SJCRH30 (cell line): ENCODE data around the gene GLG1. TPM values are rescaled to one million over a fixed set of nuclear protein-coding genes. Genes with fewer than 3 reads are reported as not detected.
"Not testable (repeated sequence)": the region's sequence is repeated elsewhere in the genome, so short reads cannot be mapped to it uniquely, and the experiment has no call there.

ENCODE experiments used
- DNase-seq, 2 experiments: peaks; one replicate each; pipeline ENCODE4 v3.0.0-alpha.2; 2015 to 2020
- H3K27ac ChIP-seq: fragments of 250-450 bp; sonication (Bioruptor Pico); 2 replicates; pipeline ENCODE4 v1.5.1; 2020; ENCODE audit warnings: mild to moderate bottlenecking, moderate library complexity
- H3K27me3 ChIP-seq: fragments of 250-450 bp; sonication (Bioruptor Pico); 2 replicates; pipeline ENCODE4 v1.5.1; 2020; ENCODE audit warnings: mild to moderate bottlenecking, moderate library complexity
- H3K36me3 ChIP-seq: fragments of 250-450 bp; sonication (Bioruptor Pico); 2 replicates; pipeline ENCODE4 v1.5.1; 2020; ENCODE audit warnings: mild to moderate bottlenecking, moderate library complexity
- H3K4me1 ChIP-seq: fragments of 250-450 bp; sonication (Bioruptor Pico); 2 replicates; pipeline ENCODE4 v1.5.1; 2020; ENCODE audit warnings: mild to moderate bottlenecking, moderate library complexity
- H3K4me3 ChIP-seq: fragments of 250-450 bp; sonication (Bioruptor Pico); 2 replicates; pipeline ENCODE4 v1.5.1; 2020; ENCODE audit warnings: mild to moderate bottlenecking, moderate library complexity
- H3K9me3 ChIP-seq: fragments of 250-450 bp; sonication (Bioruptor Pico); replicated peaks from 2 replicates; pipeline ENCODE4 v1.5.1; 2020; ENCODE audit warnings: mild to moderate bottlenecking, moderate library complexity
- total RNA-seq: library from RNA; depleted of rRNA; stranded (reverse); fragments of >200 nt; shearing (Covaris generic); gene quantifications from 2 replicates; pipeline ENCODE4 v1.2.3, GENCODE V29; 2014; rRNA removed

The GLG1 gene
- total RNA-seq, result 45.4 and 54.3 TPM in 2 replicates

DNA sequence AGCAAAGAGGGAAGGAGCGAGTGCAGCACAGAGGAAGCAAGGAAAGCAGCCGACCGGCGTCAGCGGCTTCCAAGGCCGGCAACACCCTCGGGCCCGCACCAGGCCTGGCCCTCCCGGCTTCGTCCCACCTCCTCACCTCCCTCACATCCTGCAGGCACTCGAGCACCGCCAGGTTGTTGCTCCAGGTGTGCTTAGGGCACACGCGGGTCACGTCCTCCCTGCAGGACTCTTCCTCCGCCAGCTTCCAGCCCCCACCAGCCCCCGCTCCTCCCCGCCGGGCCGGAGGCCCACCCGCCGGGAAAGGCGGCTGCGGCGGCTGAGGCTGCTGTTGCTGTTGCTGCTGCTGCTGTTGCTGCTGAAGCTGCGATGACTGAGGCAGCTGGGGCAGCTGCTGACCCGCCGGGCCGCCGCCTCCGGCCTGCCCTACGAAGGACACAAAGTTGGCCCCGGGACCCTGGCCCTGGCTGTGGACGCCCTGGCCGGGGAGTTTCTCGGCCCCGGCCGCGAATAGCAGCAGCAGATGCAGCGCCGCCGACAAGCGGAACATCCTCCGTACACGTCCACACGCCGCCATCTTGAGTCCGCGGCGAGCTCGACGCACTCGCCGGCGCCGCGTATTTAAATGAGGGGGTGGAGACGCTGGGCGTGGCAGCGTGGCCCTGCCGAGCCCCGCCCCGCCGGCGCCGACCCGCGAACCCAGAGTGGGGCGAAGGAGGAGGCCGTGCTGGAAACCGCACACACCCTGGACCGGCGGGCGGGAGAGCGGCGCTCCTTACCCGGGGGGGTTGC, at the start of gene GLG1:
TSS of gene GLG1 (minus strand) at position 594 of the 789 bp plus-strand sequence. CDS start at position 574, 20 bp downstream.
- H3K4me1 ChIP-seq, result peaks cover 3% of the 10 kb centered on the region; the same call in 1 of the 2 replicates
- peak within 1 kb of the TSS; percentile 92 for H3K4me3 ChIP-seq
- H3K36me3 ChIP-seq, result no peaks in the 10 kb centered on the region
- H3K27ac ChIP-seq, result peak within 1 kb of the TSS; percentile 83
- DNase-seq, result peak; percentile 81 to 85
- H3K9me3 ChIP-seq, result no peaks in the 10 kb centered on the region
- no peaks in the 10 kb centered on the region for H3K27me3 ChIP-seq

DNA sequence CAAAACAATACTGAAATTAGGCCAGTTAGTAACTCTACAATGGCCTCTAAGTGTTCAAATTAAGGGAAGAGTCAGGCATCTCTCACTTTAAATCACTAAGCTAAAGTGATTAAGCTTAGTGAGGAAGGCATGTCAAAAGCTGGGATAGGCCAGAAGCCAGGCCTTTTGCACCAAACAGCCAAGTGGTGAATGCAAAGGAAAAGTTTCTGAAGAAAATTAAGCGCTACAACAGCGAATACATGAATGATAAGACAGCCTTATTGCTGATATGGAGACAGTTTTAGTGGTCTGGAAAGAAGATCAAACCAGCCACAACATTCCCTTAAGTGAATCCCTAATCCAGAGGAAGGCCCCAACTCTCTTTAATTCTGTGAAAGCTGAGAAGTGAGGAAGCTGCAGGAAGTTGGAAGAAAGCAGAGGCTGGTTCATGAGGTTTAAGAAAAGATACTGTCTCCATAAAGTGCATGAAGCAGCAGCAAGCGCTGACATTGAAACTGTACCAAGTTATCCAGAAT, 47.7 kb upstream of the GLG1 start:
- Histone ChIP-seq H3K4me3 (no peak overlapping the region), H3K27ac (no peak overlapping the region), H3K9me3 (no peaks in the 10 kb centered on the region), H3K27me3 (no peaks in the 10 kb centered on the region), H3K4me1 (no peaks in the 10 kb centered on the region), H3K36me3 (peaks cover 34% of the 10 kb centered on the region)
- DNase-seq, result no peak

DNA sequence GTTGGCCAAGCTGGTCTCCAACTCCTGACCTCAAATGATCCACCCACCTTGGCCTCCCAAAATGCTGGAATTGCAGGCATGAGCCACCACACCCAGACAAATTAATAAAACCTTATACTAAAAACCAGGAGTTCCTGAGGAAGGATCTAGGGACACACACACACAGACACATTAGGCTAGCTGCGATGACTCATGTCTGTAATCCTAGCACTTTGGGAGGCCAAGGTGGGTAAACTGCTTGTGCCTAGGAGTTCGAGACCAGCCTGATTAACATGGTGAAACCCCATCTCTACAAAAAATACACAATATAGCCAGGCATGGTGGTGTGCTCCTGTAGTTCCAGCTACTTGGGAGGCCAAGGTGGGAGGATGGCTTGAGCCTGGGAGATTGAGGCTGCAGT, 46.0 kb upstream of the GLG1 start:
- H3K4me3 ChIP-seq, H3K4me1 ChIP-seq, H3K27ac ChIP-seq, H3K9me3 ChIP-seq, DNase-seq, H3K27me3 ChIP-seq: not testable (repeated sequence)
- peaks cover 25% of the 10 kb centered on the region for H3K36me3 ChIP-seq

DNA sequence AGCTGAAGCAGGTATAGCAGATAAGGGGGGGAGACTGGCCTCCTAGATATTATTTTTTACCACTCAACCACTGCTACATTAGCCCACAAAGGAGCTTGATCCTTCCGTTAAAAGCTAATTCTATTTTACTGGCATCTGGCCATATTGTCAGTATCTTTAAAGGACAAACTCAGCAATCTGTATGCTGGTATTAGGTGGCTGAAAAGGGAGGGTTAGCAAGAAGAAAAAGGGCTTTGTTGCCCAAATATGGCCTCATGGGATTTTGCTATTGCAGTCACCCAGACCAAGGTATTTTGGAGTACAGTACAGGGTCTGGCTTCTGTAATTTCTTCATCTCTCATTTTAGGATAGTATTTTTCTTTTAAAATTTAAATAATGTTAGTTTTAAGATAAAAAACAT, 45.3 kb upstream of the GLG1 start:
- no peaks in the 10 kb centered on the region for H3K27me3 ChIP-seq
- peaks cover 29% of the 10 kb centered on the region for H3K36me3 ChIP-seq
- no peaks in the 10 kb centered on the region for H3K9me3 ChIP-seq
- H3K27ac ChIP-seq, result no peak overlapping the region
- H3K4me3 ChIP-seq, result no peak overlapping the region
- no peaks in the 10 kb centered on the region for H3K4me1 ChIP-seq
- no peak for DNase-seq

DNA sequence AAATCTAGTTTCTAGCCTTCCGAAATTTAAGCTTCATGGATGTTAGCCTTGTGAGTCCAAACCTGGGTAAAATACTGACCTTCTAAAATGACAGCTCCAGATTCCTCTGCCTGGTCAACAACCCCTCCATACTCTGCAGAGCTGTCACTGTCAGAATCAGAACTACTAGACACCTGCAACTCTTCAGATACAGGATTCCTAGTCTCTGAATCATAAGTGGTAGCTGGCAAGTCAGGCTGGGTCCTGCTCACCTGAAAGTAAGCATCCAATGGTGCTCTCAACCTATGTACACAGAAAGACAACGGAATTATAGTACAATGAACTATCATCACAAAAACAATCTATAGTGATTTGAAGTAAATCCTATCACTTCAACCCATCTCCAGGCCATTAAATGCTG, 44.9 kb upstream of the GLG1 start:
- H3K27me3 ChIP-seq, result no peaks in the 10 kb centered on the region
- no peak overlapping the region for H3K27ac ChIP-seq
- no peak for DNase-seq
- peaks cover 25% of the 10 kb centered on the region for H3K36me3 ChIP-seq
- H3K4me1 ChIP-seq, result no peaks in the 10 kb centered on the region
- H3K4me3 ChIP-seq, result no peak overlapping the region
- no peaks in the 10 kb centered on the region for H3K9me3 ChIP-seq

DNA sequence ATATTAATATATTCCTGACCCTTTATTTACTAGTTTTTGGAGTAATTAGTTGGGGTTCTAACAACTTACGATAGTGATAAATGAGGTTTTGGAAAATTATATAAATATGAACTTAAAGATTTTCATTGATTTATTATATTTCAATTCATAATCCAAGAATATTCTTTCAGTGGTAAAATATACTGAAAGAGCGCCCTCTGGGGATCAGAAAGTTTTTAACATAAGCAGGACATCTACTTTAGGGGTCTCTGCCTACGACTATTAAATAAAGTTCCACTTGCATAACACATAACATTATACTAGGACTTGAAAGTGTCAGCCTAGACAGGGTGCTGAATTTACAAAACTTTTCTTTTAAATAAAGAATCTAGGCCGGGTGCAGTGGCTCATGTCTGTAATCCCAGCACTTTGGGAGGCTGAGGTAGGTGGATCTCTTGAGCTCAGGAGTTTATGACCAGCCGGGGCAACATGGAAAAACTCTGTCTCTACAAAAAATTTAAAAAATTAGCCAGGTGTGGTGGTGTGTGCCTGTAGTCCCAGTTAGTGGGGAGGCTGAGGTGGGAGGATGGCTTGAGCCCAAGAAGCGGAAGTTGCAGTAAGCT, 44.2 kb upstream of the GLG1 start:
- no peak overlapping the region for H3K27ac ChIP-seq
- peak in 1 of 2 experiments; percentile 9 for DNase-seq
- no peaks in the 10 kb centered on the region for H3K9me3 ChIP-seq
- no peaks in the 10 kb centered on the region for H3K27me3 ChIP-seq
- no peak overlapping the region for H3K4me3 ChIP-seq
- no peaks in the 10 kb centered on the region for H3K4me1 ChIP-seq
- H3K36me3 ChIP-seq, result peaks cover 25% of the 10 kb centered on the region

DNA sequence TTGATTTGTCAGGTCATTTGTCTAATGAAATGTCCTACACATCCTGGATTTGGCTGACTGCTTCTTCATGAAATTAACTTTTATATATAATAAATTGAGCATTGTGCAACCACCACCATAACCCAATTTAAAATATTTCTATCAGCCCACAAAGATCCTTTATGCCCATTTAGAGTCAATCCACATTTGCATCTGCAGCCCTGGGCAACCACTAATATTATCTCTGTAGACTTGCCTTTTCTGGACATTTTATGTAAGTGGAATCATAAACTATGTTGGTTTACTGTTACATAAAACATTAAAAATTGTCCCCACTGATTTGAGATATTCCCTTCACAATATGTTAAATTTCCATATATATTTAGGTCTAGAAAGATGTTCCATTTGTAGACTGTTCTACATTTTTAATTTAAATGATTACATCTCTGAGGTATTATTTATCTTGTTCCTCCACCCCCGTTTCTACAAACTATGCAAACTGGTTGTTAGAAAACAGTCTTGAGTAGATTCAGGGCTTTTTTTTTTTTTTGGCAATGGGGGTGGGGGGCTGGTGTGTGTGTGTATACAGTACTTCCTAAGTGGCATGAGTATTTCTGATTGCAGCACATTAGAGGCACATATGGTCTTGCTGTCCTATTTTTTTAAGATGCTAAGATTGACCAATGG, 43.1 kb upstream of the GLG1 start:
- no peaks in the 10 kb centered on the region for H3K9me3 ChIP-seq
- H3K4me1 ChIP-seq, result no peaks in the 10 kb centered on the region
- no peaks in the 10 kb centered on the region for H3K27me3 ChIP-seq
- H3K4me3 ChIP-seq, result no peak overlapping the region
- peaks cover 29% of the 10 kb centered on the region for H3K36me3 ChIP-seq
- DNase-seq, result no peak
- H3K27ac ChIP-seq, result no peak overlapping the region

DNA sequence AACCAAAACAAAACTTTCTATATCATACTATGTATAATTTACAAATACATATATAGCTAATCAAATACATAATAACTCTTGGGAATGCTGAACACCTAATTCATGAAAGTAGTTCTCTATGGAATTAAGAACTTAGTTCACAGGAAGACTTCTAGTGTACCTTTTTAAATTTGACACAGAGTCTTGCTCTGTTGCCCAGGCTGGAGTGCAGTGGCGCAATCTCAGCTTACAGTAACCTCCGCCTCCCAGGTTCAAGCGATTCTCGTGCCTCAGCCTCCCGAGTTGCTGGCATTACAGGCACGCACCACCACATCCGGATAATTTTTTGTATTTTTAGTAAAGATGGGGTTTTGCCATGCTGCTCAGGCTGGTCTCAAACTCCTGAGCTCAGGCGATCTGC, 35.1 kb upstream of the GLG1 start:
- no peaks in the 10 kb centered on the region for H3K27me3 ChIP-seq
- H3K4me3 ChIP-seq, result no peak overlapping the region
- H3K36me3 ChIP-seq, result peaks cover 42% of the 10 kb centered on the region
- H3K9me3 ChIP-seq, result no peaks in the 10 kb centered on the region
- no peak overlapping the region for H3K27ac ChIP-seq
- H3K4me1 ChIP-seq, result no peaks in the 10 kb centered on the region
- DNase-seq, result no peak

DNA sequence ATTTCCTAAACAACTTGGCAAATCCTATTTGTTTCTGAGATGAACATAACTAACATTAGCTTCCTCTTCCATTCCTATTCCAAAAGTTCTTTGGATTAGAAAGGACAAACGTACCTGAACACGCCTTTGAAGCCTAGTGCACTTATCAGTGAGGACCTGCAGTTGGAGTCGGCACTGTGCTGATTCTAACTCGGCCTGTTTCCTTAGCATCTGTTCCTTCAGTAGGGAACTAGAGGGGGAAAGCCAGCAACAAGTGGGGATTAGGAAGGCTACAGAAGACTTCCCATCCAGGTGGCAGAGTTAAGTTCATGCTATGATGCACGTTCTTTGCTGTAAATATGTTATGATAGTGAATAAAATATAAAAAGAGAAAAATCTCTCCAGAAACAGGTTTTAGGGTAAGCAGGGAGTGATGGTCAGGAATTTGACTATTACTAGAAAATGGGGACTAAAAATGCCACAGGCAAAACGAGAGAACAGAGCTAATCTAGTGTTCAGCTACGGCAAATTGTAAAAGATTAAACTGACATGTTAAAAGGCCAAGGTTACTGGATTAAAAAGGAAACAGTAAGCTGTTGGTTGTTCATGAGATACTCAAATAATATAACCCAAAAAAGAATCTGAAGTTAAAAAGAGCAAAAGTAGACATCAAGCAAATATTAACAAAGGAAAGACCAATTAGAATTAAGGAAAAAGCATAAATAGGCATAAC, 31.0 kb upstream of the GLG1 start:
- Histone ChIP-seq H3K27ac (no peak overlapping the region), H3K4me3 (no peak overlapping the region), H3K9me3 (no peaks in the 10 kb centered on the region), H3K27me3 (no peaks in the 10 kb centered on the region), H3K36me3 (peaks cover 33% of the 10 kb centered on the region), H3K4me1 (no peaks in the 10 kb centered on the region)
- no peak for DNase-seq

DNA sequence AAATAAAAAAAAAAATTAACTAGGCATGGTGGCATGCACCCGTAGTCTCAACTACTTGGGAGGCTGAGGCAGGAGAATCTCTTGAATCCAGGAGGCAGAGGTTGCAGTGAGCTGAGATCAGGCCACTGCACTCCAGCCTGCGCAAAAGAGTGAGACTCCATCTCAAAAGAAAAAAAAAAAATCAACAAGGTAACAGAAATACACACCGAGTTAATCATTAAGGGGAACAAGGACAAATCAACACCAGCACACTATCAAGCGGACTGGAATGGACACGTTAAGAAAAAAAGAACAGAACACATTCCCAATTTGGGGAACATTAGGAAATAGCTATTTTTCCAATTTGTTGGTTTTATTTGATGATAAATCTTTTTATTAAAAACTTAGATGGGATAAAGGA, 28.4 kb upstream of the GLG1 start:
- no peak for DNase-seq
- no peak overlapping the region for H3K27ac ChIP-seq
- H3K27me3 ChIP-seq, result no peaks in the 10 kb centered on the region
- no peaks in the 10 kb centered on the region for H3K4me1 ChIP-seq
- H3K9me3 ChIP-seq, result no peaks in the 10 kb centered on the region
- H3K4me3 ChIP-seq, result no peak overlapping the region
- H3K36me3 ChIP-seq, result peaks cover 51% of the 10 kb centered on the region

DNA sequence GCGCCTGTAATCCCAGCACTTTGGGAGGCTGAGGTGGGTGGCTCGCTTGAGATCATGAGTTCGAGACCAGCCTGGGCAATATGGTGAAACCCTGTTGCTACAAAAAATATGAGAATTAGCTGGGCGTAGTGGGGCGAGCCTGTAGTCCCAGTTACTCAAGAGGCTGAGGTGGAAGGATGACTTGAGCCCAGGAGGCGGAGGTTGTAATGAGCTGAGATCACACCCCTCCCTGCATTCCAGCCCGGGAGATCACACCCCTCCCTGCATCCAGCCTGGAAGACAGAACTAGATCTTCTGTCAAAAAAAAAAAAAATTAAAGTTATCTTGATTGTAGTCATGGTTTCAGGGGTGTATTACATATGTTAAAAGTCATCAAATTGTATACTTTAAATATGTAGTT, 26.8 kb upstream of the GLG1 start:
- Histone ChIP-seq H3K36me3 (peaks cover 50% of the 10 kb centered on the region), H3K27ac (no peak overlapping the region), H3K4me1 (no peaks in the 10 kb centered on the region), H3K27me3 (no peaks in the 10 kb centered on the region), H3K4me3 (no peak overlapping the region), H3K9me3 (no peaks in the 10 kb centered on the region)
- DNase-seq, result no peak

DNA sequence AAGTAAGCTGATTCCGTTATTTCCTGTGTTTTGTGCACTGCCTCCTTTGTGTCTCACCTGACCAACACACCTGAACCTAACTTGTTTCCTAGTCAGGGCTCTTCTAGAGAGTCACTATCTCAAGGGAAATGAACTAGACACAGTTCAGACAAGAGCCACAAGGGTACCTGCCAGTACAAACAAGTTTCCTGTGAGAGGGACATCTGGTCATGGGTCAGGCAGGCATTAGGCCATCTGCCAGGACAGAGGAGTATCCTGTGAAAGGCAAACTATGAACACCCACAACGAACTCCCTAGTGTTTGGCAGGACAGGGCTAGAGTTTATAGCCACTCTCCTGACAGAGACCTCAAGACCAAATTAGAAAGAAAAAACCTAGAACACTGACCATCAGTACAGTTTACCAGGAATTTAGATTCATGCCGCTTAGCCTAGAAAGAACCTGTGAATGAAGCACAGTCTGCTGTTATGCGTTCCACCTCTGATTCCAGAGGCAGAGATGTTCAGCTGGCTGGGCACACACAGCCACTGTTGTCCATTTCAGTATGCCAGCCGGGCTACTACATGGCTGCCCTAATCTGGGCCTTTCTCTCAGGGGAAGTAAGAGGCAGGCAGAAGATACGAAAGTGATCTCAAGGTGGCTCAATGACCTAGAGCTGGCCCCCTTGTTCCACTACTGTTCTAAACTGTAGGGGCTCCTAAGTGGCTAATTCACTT, 20.7 kb upstream of the GLG1 start:
- H3K4me3 ChIP-seq, result no peak overlapping the region
- no peaks in the 10 kb centered on the region for H3K9me3 ChIP-seq
- no peaks in the 10 kb centered on the region for H3K4me1 ChIP-seq
- peaks cover 51% of the 10 kb centered on the region for H3K36me3 ChIP-seq
- no peak for DNase-seq
- H3K27me3 ChIP-seq, result no peaks in the 10 kb centered on the region
- H3K27ac ChIP-seq, result no peak overlapping the region

DNA sequence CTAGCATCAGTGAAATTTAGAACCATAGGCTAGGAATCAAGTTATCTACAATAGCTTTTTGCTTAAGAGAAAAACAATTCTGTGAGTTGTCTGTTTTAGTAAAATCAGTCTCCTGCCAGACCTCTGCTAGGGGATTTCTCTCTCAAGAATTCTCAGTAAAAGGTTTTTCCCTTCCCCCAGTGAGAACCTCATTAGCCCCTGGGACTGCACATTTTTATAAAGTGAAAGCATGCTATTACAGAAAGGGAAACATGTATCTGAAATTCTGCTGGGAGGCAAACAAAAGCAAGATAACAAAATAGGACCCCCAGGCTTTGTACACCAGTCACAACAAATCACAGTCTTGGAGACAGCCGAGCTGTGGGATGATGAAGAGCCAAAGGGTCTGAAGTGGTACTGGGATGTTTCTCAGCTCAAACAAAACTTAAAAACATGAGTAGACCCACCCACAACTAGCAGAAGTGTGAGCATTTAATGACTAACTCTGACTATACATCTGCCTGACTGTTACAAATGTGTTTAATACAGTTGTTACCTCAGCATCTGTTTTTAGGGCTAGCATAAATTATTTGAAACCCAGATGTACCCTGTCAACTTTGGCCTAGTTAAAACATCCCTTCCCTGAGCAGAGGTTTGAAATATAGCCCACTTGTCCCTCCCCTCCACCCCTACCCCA, 20.0 kb upstream of the GLG1 start:
- peaks cover 46% of the 10 kb centered on the region for H3K36me3 ChIP-seq
- no peak for DNase-seq
- H3K27ac ChIP-seq, result no peak overlapping the region
- H3K9me3 ChIP-seq, result no peaks in the 10 kb centered on the region
- H3K4me3 ChIP-seq, result no peak overlapping the region
- no peaks in the 10 kb centered on the region for H3K27me3 ChIP-seq
- H3K4me1 ChIP-seq, result no peaks in the 10 kb centered on the region
